ENCODE results near the gene PRKCH.

GRCh38 chr14:61564618-61565091 lies 243.3 kb downstream of the PRKCH start:
- TF ChIP-seq CTCF (IDR thresholded peaks at IDR 0.05) (no peak), POLR2A (IDR thresholded peaks at IDR 0.05) (no peak)

All from esophagus squamous epithelium (tissue), 4 donors.